Measurements from ENCODE around the gene HK1.

HK1 gene

GRCh38 chr10:69240455-69240854, 37.8 kb upstream of the HK1 start (continued):
- TF ChIP-seq ZNF266 (tag by site-specific recombination; IDR thresholded peaks at IDR 0.05; ENCODE audit: low read depth) (no peak), ZNF837 (tag by site-specific recombination; IDR thresholded peaks at IDR 0.05) (no peak), GLIS2 (tag by site-specific recombination; IDR thresholded peaks at IDR 0.05) (no peak), ZNF148 (tag by site-specific recombination; IDR thresholded peaks at IDR 0.05; ENCODE audit: borderline replicate concordance) (no peak), ZNF112 (tag by site-specific recombination; IDR thresholded peaks at IDR 0.05) (no peak), ZNF132 (tag by site-specific recombination; IDR thresholded peaks at IDR 0.05; ENCODE audit: borderline replicate concordance) (no peak), ZNF423 (tag by site-specific recombination; IDR thresholded peaks at IDR 0.05) (no peak), ZNF221 (tag by site-specific recombination; IDR thresholded peaks at IDR 0.05; ENCODE audit: borderline replicate concordance) (no peak)

- ChIA-PET CTCF (interaction anchor here (1.8 kb wide), 1 partner anchor 167 kb away, joined by 6 read pairs; no protein-coding TSS in a partner anchor), POLR2A (no interaction called here)
- Histone ChIP-seq H3K4me3 (ENCODE audit: low read depth, low read length) (no peak overlapping the region), H3K9me3 (ENCODE audit: control insufficient read depth, insufficient read depth, low read depth, low read length) (no peaks in the 10 kb centered on the region), H3K4me1 (ENCODE audit: control insufficient read depth, insufficient read depth, low read length) (no peaks in the 10 kb centered on the region), H3K36me3 (ENCODE audit: control insufficient read depth in 2 of 2, insufficient read depth in 1 of 2, low read length in 2 of 2) (no peaks in the 10 kb centered on the region), H3K27ac (ENCODE audit: extremely low read depth, low read depth, low read length) (no peak overlapping the region)
- TF ChIP-seq ZNF157 (tag by site-specific recombination; IDR thresholded peaks at IDR 0.05) (no peak), CTCF (tag by site-specific recombination; IDR thresholded peaks at IDR 0.05) (no peak), ZBTB48 (tag by site-specific recombination; IDR thresholded peaks at IDR 0.05) (no peak), ZNF391 (tag by site-specific recombination; IDR thresholded peaks at IDR 0.05; ENCODE audit: borderline replicate concordance, low read depth) (no peak), ZNF510 (tag by site-specific recombination; IDR thresholded peaks at IDR 0.05; ENCODE audit: insufficient replicate concordance) (no peak), ZNF266 (tag by site-specific recombination; IDR thresholded peaks at IDR 0.05; ENCODE audit: low read depth) (no peak), ZBTB7A (tag by site-specific recombination; IDR thresholded peaks at IDR 0.05; ENCODE audit: low read depth) (no peak), KLF1 (tag by site-specific recombination; IDR thresholded peaks at IDR 0.05) (no peak), ZSCAN23 (tag by site-specific recombination; IDR thresholded peaks at IDR 0.05) (no peak), ZNF292 (tag by site-specific recombination; IDR thresholded peaks at IDR 0.05; ENCODE audit: borderline replicate concordance, low read depth) (no peak), ZNF19 (tag by site-specific recombination; IDR thresholded peaks at IDR 0.05; ENCODE audit: low read depth) (no peak), WT1 (tag by site-specific recombination; IDR thresholded peaks at IDR 0.05) (no peak), ZBTB49 (tag by site-specific recombination; IDR thresholded peaks at IDR 0.05; ENCODE audit: low read depth) (no peak), ZBTB20 (tag by site-specific recombination; IDR thresholded peaks at IDR 0.05) (no peak)
- TF ChIP-seq, protein P1, sequence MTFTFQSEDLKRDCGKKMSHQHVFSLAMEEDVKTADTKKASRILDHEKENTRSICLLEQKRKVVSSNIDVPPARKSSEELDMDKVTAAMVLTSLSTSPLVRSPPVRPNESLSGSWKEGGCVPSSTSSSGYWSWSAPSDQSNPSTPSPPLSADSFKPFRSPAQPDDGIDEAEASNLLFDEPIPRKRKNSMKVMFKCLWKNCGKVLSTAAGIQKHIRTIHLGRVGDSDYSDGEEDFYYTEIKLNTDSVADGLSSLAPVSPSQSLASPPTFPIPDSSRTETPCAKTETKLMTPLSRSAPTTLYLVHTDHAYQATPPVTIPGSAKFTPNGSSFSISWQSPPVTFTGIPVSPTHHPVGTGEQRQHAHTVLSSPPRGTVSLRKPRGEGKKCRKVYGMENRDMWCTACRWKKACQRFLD (tag by site-specific recombination; IDR thresholded peaks at IDR 0.05) = no peak
- TF ChIP-seq, protein P2, sequence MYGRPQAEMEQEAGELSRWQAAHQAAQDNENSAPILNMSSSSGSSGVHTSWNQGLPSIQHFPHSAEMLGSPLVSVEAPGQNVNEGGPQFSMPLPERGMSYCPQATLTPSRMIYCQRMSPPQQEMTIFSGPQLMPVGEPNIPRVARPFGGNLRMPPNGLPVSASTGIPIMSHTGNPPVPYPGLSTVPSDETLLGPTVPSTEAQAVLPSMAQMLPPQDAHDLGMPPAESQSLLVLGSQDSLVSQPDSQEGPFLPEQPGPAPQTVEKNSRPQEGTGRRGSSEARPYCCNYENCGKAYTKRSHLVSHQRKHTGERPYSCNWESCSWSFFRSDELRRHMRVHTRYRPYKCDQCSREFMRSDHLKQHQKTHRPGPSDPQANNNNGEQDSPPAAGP (tag by site-specific recombination; IDR thresholded peaks at IDR 0.05) = no peak
Measured at GRCh38 chr10:69241575-69241974, 36.7 kb upstream of the HK1 start.

Data from HEK293 (cell line).